ACHN (cell line): Measurements from ENCODE around the gene OPN3.

Experiments used
- DNase-seq: peaks from one replicate; pipeline ENCODE4 v3.0.0-alpha.2; 2015
- in situ Hi-C: cut with HindIII; loops from 2 replicates; pipeline ENCODE4 v1.10.0; 2017; ENCODE audit warnings: low sequenced_read_pairs, low pct_ligation_motif_present, low pct_unique_long_range_greater_than_20kb

OPN3 gene

DNA sequence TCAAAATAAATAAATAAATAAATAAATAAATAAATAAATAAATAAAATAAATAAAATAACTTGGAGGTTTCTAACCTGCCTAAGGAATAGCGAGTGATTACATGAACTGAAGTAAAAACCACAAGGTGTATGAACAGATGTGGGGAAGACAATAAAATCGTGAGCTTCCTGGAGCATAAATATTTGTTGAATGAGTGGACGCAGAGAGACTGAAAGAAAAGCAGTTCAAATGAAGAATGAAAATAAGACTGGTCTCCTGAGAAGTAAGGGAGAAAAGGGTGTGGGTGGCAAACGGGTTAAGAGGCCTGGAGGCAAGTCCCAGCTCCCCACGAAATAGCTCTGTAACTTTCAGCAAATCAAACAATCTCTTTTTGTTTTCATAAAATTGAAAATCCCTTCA lies 33.6 kb downstream of the OPN3 start:
- no peak for DNase-seq
- in situ Hi-C loops: no loop called here

DNA sequence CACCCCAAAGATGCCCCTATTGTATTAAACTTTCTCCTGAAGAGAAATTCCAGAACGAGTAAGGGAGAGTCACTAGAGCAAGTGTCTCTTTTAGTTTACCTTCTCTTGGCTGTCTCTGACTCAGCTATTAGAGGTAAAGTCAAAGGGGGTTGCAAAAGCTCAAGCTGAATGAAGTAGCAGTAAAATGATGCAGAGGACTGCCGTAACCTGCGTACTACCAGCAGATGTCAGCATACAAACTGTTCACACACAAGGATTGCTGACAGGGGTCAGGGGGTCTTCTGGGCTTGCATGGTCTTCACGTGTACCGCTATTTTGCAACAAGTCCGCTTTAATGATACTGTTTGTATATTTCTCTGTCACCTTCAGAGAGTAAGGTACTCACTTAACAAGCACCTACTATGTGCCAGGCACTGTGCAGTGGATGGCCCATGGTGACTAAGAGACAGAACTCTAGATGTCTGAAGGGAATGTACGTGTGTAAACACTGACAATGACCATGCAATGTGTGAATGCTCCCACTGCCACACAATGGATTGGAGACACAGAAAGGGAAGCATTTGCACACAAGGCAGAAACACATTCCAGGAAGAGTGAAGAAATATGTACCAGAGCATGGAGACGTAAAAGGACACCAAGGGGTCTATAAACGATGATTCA lies 34.9 kb downstream of the OPN3 start:
- peak; percentile 47 for DNase-seq
- in situ Hi-C loops: no loop called here

DNA sequence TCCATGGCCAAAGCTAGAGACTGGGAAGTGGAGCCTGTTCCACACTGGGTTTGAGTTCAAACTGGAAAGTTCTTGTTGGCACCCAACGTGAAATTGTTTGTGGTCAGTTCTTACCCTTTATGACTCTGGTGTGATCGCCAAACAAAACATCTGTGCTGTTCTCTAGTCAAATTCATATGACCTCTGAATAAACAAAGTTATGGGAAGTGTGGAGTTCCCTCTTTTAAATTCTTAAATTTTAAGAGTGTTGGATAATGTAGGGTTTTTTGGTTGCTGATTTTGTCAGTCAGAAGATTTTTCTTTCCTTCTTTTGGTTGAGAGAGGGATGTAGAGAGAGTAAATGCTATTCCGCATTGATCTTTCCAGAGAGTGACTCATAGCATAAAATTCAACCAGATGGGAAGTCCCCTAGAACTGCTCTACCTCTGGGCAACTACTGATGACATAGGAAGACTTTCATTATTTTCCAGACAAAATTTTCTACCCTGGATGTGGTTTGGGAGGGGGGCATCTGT lies 36.4 kb downstream of the OPN3 start:
- peak; percentile 59 for DNase-seq
- in situ Hi-C loops: no loop called here

DNA sequence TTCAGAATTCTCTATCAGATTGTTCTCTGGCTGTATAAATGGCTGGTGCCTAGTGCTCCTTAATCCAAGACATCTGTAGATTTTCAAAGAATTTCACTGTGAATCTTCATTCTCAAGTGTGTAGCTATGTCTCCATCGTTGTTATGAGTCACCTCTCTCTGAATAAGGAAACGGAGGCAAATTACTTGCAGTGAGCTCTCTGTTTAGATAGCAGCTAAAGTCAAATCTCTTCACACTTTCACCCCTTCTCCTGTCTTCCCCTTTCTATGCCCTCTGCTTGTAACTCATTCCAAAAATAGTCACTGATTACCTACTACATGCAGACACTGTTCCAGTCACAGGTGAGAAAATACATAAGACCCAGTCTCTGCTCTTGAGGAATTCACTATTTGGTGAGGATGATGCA lies 39.7 kb downstream of the OPN3 start:
- DNase-seq: peak; percentile 25
- in situ Hi-C loops: no loop called here

DNA sequence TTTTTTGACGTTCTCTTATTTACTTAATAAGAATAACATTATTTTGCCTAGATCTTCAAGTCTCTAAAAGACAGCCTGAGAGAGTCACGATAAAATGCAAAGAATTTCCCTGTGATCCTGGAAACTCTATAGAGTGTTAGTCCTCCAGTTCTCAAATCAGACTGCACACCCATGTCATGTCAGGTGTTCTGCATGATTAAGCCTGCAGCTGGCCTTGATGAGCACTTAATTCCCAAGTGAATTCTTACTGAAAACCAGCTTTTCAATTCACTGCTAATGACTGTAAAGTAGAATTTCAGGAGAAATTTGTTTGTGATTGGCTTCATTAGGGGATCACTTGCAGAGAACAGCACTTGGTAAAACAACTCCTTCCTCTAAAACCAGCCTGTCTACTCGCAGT lies 41.9 kb downstream of the OPN3 start:
- in situ Hi-C loops: no loop called here
- no peak for DNase-seq

DNA sequence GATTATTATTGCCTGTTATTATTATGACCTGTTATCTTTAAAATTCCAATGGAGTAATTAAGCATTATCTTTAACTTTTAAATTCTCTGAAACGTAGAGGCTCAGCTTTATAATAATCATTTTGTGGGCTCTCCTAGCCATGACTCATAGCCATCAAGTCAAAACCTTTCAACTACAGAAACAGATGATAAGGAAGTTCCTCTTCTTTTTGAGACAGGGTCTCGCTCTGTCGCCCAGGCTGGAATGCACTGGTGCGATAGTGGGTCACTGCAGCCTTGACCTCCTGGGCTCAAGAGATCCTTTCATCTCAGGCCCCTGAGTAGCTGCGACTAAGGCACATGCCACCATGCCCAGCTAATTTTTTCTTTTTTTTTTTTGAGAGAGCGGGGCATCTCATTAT lies 43.5 kb downstream of the OPN3 start:
- in situ Hi-C loops: no loop called here
- peak; percentile 33 for DNase-seq

DNA sequence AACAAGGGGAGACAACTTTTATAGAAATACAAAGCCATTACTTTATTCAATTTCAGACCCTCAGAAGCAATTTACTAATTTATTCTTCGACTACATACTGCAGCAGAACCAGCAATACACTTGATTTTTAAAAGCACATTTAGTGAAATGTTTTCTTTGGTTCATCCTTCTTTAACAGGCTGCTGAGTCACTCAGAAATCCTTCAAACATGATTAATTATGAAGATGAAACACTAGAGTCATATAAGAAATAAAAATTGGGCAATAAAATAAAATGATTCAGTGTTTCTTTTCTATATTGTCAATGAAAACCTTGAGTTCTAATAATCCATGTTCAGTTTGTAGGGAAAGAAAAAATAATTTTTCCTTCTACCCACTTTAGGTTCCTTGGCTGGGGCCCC lies 47.0 kb downstream of the OPN3 start:
- in situ Hi-C loops: no loop called here
- no peak for DNase-seq

DNA sequence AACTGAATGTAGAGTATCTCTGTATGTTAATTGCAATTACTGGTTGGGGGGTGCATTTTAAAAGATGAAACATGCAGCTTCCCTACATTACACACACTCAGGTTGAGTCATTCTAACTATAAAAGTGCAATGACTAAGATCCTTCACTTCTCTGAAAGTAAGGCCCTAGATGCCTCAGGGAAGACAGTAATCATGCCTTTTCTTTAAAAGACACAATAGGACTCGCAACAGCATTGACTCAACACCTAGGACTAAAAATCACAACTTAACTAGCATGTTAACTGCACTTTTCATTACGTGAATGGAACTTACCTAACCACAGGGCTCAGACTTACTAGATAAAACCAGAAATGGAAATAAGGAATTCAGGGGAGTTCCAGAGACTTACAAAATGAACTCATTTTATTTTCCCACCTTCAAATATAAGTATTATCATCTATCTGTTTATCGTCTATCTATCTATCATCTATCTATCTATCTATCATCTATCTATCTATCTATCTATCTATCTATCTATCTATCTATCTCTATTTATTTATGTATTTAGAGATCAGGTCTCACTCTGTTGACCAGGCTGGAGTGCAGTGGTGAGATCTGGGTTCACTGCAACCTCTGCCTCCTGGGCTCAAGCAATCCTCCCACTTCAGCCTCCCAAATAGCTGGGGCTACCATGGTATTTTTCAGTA lies 47.8 kb downstream of the OPN3 start:
- peak; percentile 41 for DNase-seq
- in situ Hi-C loops: no loop called here

DNA sequence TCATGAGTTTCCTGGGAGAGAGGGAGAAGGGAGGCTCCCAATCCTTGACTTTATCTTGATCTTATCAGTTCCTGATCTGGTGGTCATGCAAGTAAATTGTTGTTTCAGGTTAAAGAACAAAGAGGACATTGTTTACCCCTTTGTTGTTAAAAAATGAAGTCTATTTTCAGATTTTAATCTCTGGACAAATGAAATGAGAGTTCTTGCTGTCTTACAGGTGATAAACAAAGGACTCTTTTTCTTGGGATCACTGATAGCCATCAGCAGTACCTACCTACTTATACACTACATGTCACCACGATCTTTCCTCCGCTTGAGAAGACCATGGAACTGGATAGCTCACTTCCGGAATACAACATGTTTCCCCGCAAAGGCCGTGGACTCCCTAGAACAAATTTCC lies 48.4 kb downstream of the OPN3 start:
- no peak for DNase-seq
- in situ Hi-C loops: no loop called here

DNA sequence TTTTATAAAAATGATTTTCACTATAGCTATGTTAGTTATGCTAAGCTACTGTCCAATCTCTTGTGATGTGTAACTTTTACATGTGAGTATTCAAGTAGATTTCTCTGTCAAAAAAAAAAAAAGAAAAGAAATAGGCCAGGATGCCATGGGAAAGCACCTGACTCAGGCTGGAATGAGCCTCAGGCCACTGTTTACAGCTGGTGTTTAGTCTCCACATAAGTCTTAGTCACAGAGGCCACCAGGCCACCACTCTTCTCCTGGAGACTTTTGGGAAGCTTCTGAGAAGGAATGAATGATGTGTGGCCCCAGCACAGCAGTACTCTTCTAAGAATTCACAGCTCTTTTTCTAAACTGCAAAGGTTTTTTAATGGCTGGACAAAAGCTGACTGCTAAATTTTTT lies 48.9 kb downstream of the OPN3 start:
- peak; percentile 22 for DNase-seq
- in situ Hi-C loops: no loop called here

DNA sequence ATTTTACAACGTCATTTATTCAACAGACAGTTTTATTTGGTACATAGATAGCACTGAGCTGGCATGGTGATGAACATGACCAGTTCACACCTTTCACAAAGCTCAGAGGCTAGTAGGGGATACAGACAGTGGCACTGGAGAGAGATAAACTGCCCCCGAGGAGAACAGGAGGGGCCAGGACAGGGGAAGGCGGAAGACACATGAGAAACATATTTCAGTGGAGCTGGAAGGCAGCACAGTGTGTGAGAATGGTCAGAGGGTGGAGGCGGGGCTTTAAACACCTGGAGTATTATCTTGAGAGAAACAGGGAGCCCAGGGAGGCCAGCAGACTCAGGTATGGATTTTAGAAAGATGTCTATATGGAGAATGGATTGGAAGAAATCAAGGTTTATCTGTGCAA lies 49.5 kb downstream of the OPN3 start:
- no peak for DNase-seq
- in situ Hi-C loops: no loop called here

DNA sequence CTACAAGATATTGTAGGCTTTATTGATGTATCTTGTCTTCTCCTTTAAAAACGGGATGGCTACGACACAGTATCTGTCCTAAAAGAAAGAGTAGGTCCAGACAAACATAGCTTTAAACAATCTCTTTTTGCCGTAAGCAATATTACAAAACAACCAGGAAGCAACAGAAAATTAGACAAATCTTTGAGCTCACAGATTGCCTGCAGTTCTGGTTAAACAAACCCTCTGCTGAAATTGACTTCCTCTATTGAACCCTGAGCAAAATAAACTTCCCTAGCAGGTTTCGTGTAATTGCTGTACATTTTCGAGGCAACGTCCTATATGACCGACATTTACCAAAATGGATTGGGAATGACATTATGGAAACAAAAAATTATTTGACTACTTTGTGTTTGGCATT lies 50.6 kb downstream of the OPN3 start:
- DNase-seq: no peak
- in situ Hi-C loops: no loop called here

DNA sequence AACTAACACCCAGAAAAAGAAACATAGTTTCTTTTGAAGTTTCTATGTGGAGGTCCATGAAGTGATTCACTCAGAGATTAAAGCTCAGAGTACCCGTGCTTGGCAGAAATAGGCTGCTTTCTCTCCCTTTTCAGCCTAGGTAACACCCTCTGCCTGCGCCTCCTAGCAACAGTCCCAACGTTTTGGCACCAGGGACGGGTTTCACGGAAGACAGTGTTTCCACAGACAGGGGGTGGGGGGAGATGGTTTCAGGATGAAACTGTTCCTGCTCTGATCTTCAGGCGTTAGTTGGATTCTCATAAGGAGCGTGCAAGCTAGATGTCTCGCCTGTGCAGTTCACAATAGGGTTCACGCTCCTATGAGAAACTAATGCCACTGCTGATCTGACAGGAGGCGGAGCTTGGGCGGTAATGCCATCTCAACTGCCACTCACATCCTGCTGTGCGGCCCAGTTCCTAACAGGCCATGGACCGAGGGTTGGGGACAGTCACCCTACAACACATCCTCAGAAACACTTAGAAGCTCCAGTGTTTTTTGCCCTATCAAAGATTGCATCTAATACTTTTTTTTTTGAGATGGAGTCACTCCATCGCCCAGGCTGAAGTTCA lies 53.2 kb downstream of the OPN3 start:
- in situ Hi-C loops: no loop called here
- no peak for DNase-seq

DNA sequence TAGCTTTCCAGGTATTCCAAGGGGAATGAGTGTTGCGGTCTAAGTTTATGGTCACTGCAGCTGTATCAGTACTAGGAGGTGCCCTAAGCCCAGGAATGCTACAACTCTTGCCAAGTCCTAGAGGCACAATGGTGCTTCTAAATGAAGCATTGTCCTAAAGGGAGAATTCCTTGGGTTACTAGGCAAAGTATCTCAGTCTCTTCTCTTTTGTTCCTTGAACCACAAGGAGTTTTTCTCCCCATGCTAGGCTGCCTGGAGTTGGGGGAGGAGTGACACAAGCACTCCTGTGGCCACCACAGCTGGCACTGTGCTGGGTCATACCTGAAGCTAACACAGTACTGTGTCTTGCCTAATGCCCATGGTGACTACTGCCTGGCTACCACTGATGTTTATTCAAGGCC lies 57.2 kb downstream of the OPN3 start:
- DNase-seq: no peak

DNA sequence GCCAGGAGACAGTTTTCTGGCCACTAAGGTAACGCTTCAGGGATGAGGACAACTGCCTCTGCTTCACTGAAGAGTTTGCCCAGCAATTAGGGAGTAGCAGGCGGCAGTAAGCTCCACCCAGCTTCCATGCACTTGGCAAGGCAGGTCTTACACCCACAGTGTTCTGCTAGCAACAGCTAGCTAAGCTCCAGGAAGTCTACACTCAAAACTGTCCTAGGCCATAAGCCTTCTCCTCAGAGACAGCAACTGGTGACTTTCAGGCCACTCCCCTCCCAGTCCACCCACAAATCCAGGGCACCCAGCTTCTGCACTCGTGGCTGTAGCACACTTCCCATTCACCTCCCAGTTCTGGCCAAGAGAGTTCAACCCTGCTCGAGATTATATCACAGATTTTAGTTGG lies 60.7 kb downstream of the OPN3 start:
- in situ Hi-C loops: no loop called here

More for the DNA sequence above, 57.2 kb downstream of the OPN3 start:
- in situ Hi-C loops: no loop called here

DNA sequence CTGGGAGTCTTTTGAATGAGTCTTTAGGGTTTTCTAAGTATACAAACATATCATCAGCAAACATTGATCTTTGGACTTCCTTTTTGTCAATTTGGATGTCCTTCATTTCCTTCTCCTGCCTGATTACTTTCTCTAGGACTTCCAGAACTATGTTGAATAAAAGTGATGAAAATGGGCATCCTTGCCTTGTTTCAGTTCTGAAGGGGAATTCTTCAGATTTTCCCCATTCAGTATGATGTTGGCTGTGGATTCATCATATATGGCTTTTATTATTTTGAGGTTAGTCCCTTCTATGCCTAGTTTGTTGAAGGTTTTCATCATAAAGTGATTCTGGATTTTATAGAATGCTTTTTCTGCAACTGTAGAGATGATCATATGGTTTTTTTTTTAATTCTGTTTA lies 66.0 kb downstream of the OPN3 start:
- no peak for DNase-seq
- in situ Hi-C loops: no loop called here

More for the DNA sequence above, 60.7 kb downstream of the OPN3 start:
- no peak for DNase-seq

DNA sequence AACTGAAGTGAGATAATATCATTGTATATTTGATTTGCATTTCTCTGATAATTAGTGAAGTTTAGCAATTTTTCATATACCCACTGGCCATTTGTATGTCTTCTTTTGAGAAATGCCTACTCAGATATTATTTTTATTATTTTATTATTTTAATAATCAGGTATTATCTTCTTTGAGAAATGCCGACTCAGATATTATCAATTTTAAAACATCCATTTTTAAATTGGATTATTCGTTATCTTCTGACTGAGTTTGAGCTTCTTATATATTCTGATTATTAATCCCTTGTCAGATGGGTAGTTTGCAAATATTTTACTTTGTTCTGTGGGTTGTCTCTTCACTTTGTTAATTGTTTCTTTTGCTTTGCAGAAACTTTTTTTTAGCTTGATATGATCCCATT lies 70.3 kb downstream of the OPN3 start:
- DNase-seq: no peak
- in situ Hi-C loops: no loop called here

DNA sequence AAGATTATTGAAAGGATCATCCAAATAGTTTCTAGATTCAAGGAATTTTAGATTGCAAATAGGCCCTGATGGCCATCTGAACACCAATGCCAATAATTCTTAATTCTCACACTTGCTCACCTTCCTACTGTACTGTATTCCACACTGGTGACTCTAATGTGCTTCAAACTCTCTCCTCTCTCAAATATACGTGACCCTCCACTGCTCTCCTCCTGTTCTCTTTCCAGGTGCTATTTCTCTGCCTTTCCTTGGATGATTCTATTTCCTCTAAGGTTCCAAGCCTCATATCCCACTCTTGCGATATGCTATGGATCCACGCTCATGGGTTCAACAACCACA lies 79.4 kb downstream of the OPN3 start:
- DNase-seq: no peak
- in situ Hi-C loops: no loop called here

DNA sequence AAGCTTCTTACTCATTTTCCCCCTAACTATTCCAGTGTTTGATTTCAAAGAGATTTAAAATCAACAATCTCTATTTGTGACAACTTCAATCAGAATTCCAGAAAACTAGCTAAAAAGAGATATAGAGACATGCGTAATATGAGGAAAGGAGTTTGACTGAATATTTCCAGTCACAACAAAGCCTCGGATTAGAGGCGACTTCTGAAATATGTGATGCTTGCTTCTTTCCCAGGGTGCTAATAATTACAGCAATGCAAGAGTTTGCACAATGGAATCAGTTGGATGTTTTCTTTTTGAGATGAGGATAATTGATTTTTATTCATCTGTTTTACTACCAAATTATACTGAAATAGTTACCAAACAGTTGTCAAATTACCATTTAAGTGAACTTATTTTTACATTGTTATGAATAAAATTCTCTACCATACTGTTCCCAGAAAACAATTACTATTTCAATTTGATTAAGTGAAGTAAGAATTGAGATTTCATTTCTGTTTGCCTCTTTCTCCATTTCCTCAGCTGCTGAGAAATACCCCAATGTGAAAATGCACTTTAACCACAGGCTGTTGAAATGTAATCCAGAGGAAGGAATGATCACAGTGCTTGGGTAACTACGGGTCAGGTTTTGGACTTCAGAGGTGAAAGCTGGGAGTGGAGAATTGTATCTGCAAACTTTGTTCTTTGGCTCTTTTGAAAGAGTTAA lies 79.9 kb downstream of the OPN3 start:
- DNase-seq: no peak
- in situ Hi-C loops: no loop called here
